Adrenal gland (tissue), 5 donors: Measurements from ENCODE around the gene AMBP.

Experiments used
- CTCF ChIP-seq, 6 experiments: fragments of 450-650 bp in 4 of 6; fragments of 200-600 bp in 2 of 6; sonication (generic) in 1 of 6; IDR thresholded peaks; 1 replicate in 5 of 6; 2 replicates in 1 of 6; pipeline versions ENCODE4 v1.5.1 to v1.8.0; 2016 to 2021; ENCODE audit warnings: antibody characterized with exemption in 6 of 6, mild to moderate bottlenecking in 2 of 6, moderate library complexity in 1 of 6
- POLR2A ChIP-seq, 2 donors: fragments of 450-650 bp; IDR thresholded peaks; one replicate each; pipeline ENCODE4 v1.6.1; 2017; ENCODE audit warnings: antibody characterized with exemption in 2 of 2, mild to moderate bottlenecking in 2 of 2, moderate library complexity in 1 of 2
- donor health status: DM: no; HTN: no; CAD: no.

GRCh38 chr9:114080195-114080772, 2.2 kb upstream of the AMBP start:
- no peak for TF ChIP-seq CTCF (IDR thresholded peaks at IDR 0.05)
- TF ChIP-seq POLR2A (IDR thresholded peaks at IDR 0.05) = no peak
